Upper lobe of left lung (tissue), 6 donors: Measurements from ENCODE around the gene TAF10. TPM values are rescaled to one million over a fixed set of nuclear protein-coding genes. Genes with fewer than 3 reads are reported as not detected.

Experiments
- ATAC-seq, 2 donors: fragments of 200-7000 bp; cut with Tn5 transposase; one replicate each; pipeline ENCODE4 v1.9.1; 2022; ENCODE audit warnings: mild to moderate bottlenecking in 2 of 2, moderate library complexity in 2 of 2; ENCODE audit not compliant: low FRiP score in 2 of 2
- DNase-seq, 2 donors: peaks; one replicate each; pipeline ENCODE4 v3.0.0-alpha.2; 2019 to 2020
- H3K27ac ChIP-seq, 4 donors: fragments of 200-600 bp; sonication (generic); one replicate each; pipeline ENCODE4 v1.5.1; 2016 to 2019
- H3K27me3 ChIP-seq, 4 donors: fragments of 200-600 bp; sonication (generic); one replicate each; pipeline ENCODE4 v1.5.1; 2017 to 2019
- H3K36me3 ChIP-seq, 4 donors: fragments of 200-600 bp; sonication (generic); one replicate each; pipeline ENCODE4 v1.5.1; 2016 to 2019
- H3K4me1 ChIP-seq, 4 donors: fragments of 200-600 bp; sonication (generic); one replicate each; pipeline ENCODE4 v1.5.1; 2018 to 2019
- H3K4me3 ChIP-seq, 4 donors: fragments of 200-600 bp; sonication (generic); one replicate each; pipeline ENCODE4 v1.5.1; 2017 to 2019; ENCODE audit warnings: mild to moderate bottlenecking in 2 of 4, moderate library complexity in 1 of 4
- H3K9me3 ChIP-seq, 4 donors: fragments of 200-600 bp; sonication (generic); one replicate each; pipeline ENCODE4 v1.5.1; 2018 to 2019
- CTCF ChIP-seq, 6 experiments: fragments of 450-650 bp in 4 of 6; fragments of 200-600 bp in 2 of 6; sonication (generic) in 2 of 6; IDR thresholded peaks; one replicate each; pipeline ENCODE4 v1.5.1; 2016 to 2019; ENCODE audit warnings: antibody characterized with exemption in 6 of 6
- EP300 ChIP-seq, 4 donors: sonication (generic); formaldehyde crosslinking; IDR thresholded peaks; one replicate each; pipeline ENCODE4 v1.5.1; 2017; ENCODE audit warnings: antibody characterized with exemption in 4 of 4, control low read depth in 2 of 4
- POLR2A ChIP-seq, 4 donors: fragments of 450-650 bp; IDR thresholded peaks; one replicate each; pipeline ENCODE4 v1.5.1; 2016 to 2017; ENCODE audit warnings: antibody characterized with exemption in 4 of 4, mild to moderate bottlenecking in 2 of 4
- POLR2AphosphoS5 ChIP-seq, 2 donors: sonication (generic); formaldehyde crosslinking; IDR thresholded peaks; one replicate each; pipeline ENCODE4 v1.5.1; 2017; ENCODE audit warnings: antibody characterized with exemption in 2 of 2
- WGBS, 2 donors: methylation state at CpG; one replicate each; pipeline ENCODE4 v1.1.5; 2017 to 2018; 5-methylcytosine and 5-hydroxymethylcytosine counted together
- total RNA-seq, 6 donors: library from RNA; depleted of rRNA in 4 of 6; stranded (reverse); fragments of >200 nt in 4 of 6; gene quantifications; one replicate each; pipeline versions ENCODE4 v1.1.0 to v1.2.1, GENCODE V29; 2016 to 2021
- donor health status: DM: no; HTN: no; CAD: no; lungs with moderate emphysema.
- donor health status: DM: no; HTN: yes; CAD: no; lungs with severe emphysema.

The TAF10 gene
- total RNA-seq, 6 donors from 2014 or later, result 60.8 to 153 (median 96.5) TPM

- TF ChIP-seq POLR2A (IDR thresholded peaks at IDR 0.05) (no peak), POLR2AphosphoS5 (IDR thresholded peaks at IDR 0.05) (no peak), CTCF (IDR thresholded peaks at IDR 0.05) (no peak), EP300 (IDR thresholded peaks at IDR 0.05) (no peak)
- Histone ChIP-seq H3K9me3 (no peaks in the 10 kb centered on the region), H3K4me1 (peaks cover 5 to 11% (median 7%) of the 10 kb centered on the region in 4 donors), H3K27ac (peak overlapping the region in 3 of 4 donors; percentile 11 to 44 (median 23)), H3K27me3 (no peaks in the 10 kb centered on the region), H3K4me3 (no peak overlapping the region), H3K36me3 (no peaks in the 10 kb centered on the region)
- 40 to 41% methylated on average over 5 of the region's 6 CpGs for WGBS, 2 donors
- ATAC-seq, result peak in 1 of 2 donors; percentile 72
- no peak for DNase-seq
Measured at GRCh38 chr11:6576471-6577373, 35.3 kb downstream of the TAF10 start.

- Histone ChIP-seq H3K27me3 (no peaks in the 10 kb centered on the region), H3K9me3 (no peaks in the 10 kb centered on the region), H3K4me1 (peaks cover 5 to 20% (median 7%) of the 10 kb centered on the region in 4 donors), H3K27ac (no peak overlapping the region), H3K36me3 (no peaks in the 10 kb centered on the region), H3K4me3 (no peak overlapping the region)
- no peak for TF ChIP-seq EP300 (IDR thresholded peaks at IDR 0.05)
- no peak for TF ChIP-seq CTCF (IDR thresholded peaks at IDR 0.05)
- no peak for TF ChIP-seq POLR2AphosphoS5 (IDR thresholded peaks at IDR 0.05)
- no peak for TF ChIP-seq POLR2A (IDR thresholded peaks at IDR 0.05)
- no peak for DNase-seq
- no peak for ATAC-seq
- WGBS, 2 donors, result 93% methylated on average over 6 of the region's 6 CpGs
Measured at GRCh38 chr11:6574816-6575715, 37.0 kb downstream of the TAF10 start.

GRCh38 chr11:6572215-6572614 is 39.8 kb downstream of the TAF10 start:
- Histone ChIP-seq H3K4me1 (peaks cover 5 to 25% (median 9%) of the 10 kb centered on the region in 4 donors), H3K36me3 (no peaks in the 10 kb centered on the region), H3K27ac (no peak overlapping the region), H3K27me3 (no peaks in the 10 kb centered on the region), H3K4me3 (no peak overlapping the region), H3K9me3 (no peaks in the 10 kb centered on the region)
- 76 to 78% methylated on average over 2 of the region's 2 CpGs for WGBS, 2 donors
- DNase-seq (no peak), ATAC-seq (no peak)
- TF ChIP-seq CTCF (IDR thresholded peaks at IDR 0.05) (no peak), POLR2A (IDR thresholded peaks at IDR 0.05) (no peak), EP300 (IDR thresholded peaks at IDR 0.05) (no peak), POLR2AphosphoS5 (IDR thresholded peaks at IDR 0.05) (no peak)

GRCh38 chr11:6571434-6572008 is 40.5 kb downstream of the TAF10 start:
- ATAC-seq, result peak in 1 of 2 donors; percentile 7
- peaks cover 0 to 18% (median 3%) of the 10 kb centered on the region in 4 donors for H3K4me1 ChIP-seq
- TF ChIP-seq EP300 (IDR thresholded peaks at IDR 0.05) (no peak), CTCF (IDR thresholded peaks at IDR 0.05) (no peak)

More at GRCh38 chr11:6571434-6572008, 40.5 kb downstream of the TAF10 start:
- no peaks in the 10 kb centered on the region for H3K9me3 ChIP-seq
- DNase-seq, result peak in 1 of 2 donors; percentile 56
- no peaks in the 10 kb centered on the region for H3K27me3 ChIP-seq
- no peak overlapping the region for H3K4me3 ChIP-seq
- WGBS, 2 donors, result 59 to 89% methylated on average over 18 to 22 of the region's 22 CpGs
- H3K27ac ChIP-seq, result no peak overlapping the region
- no peaks in the 10 kb centered on the region for H3K36me3 ChIP-seq
